Urothelium cell line (cell line): ENCODE results near the gene ABR.
"Not testable (repeated sequence)": the region's sequence is repeated elsewhere in the genome, so short reads cannot be mapped to it uniquely, and the experiment has no call there.

Source experiments
- DNase-seq: peaks from one replicate; pipeline ENCODE4 v3.0.0; 2011; ENCODE audit warnings: low spot score, mixed read lengths
- FAIRE-seq: peaks from 2 replicates; lab custom pipeline; 2011; peaks lifted over from hg19 to GRCh38; lab: Jason Lieb, UNC

The ABR gene

GRCh38 chr17:1073963-1074625 lies 105.7 kb downstream of the ABR start:
- FAIRE-seq: not testable (repeated sequence)

GRCh38 chr17:1073241-1073962 lies 106.4 kb downstream of the ABR start:
- DNase-seq: no peak
- no peak for FAIRE-seq

More at GRCh38 chr17:1073963-1074625, 105.7 kb downstream of the ABR start:
- not testable (repeated sequence) for DNase-seq

DNA sequence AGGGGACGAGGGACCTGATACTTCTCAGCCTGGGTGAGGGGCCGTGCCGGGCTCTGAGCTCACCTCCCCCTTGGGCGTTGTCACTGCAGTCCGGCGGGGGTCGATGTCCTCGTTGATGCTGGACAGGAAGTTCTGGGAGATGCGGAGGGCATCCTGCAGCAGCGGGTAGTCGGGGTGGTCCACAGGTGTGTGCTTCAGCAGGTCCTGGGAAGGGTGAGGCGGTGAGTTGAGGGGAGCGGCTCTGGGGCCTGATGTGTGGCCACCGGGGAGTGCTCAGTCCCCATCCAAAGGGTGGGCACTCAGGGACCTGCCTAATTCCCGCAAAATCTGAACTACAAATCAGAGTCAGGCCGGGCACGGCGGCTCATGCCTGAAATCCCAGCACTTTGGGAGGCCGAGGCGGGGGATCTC lies 107.2 kb downstream of the ABR start:
- no peak for FAIRE-seq
- DNase-seq: no peak

- DNase-seq (no peak), FAIRE-seq (no peak)
Observed at GRCh38 chr17:1071103-1071825, 108.5 kb downstream of the ABR start.

DNA sequence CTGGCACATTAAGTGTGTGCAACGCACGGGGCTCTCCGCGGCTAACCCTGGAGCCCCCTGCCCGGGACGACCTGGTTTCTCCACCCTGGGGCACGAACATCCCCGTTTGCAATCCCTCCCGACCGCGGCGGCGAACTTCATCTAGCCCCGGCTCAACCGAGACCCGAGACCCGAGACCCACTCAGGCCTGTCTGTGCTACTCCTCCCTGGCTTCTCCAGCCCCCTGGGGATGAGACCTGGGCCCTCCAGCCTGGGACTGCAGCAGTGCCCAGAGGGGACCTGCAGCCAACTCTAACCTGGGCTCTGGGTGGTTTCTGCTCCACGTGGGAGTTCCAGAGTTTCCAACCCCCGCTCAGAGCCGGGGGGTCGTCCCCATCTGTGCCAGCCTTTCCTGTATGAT lies 109.4 kb downstream of the ABR start:
- FAIRE-seq: no peak

DNA sequence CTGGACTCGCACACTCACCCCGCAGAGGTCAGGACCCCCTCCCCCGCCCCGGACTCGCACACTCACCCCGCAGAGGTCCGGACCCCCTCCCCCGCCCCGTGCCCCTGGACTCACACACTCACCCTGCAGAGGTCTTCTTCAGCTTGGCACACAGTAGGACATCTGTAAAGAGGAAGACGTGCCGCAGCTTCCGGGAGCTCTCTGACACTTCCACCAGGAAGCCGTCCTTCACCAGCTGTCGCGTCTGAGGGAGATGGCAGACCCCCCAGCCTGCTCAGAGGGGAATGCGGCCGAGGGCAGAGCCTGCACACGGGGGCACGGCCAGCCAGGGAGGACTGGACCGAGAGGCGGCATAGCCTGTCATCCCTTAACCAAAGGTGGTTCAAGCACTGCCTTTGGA lies 109.9 kb downstream of the ABR start:
- FAIRE-seq: no peak

More for the DNA sequence above, 109.4 kb downstream of the ABR start:
- DNase-seq: no peak

GRCh38 chr17:1068356-1068755 lies 111.4 kb downstream of the ABR start:
- DNase-seq (no peak), FAIRE-seq (no peak)

More for the DNA sequence above, 109.9 kb downstream of the ABR start:
- no peak for DNase-seq

DNA sequence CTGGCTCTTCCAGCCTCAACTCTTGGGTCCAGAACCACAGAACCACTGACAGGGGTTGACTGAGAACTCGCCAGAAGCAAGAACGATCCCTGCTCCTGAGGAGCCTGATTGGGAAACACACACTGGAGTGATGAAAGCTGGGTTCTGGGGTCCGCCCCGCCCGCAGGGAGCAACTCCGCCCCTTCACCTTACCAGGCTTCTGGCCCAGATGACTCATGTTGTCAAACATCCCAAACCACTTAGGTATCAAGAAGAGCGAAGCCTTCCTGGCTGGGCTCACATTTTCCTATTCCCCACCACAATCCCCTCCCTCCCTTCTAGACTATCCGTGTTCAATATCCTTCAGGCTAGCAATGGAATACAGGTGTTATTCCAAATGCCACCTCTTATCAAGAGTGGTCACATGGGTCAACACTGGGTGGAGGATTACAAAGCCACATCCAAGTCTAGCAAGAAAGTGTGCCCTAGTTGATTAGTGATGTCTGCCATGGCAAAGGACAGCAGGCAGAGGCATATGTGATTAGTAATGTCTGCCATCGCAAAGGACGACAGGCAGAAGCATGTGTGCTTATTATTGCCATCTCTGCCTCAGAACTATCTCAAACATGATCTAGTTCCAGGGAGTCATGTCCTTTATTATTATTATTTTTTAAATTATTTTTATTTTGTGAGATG lies 112.4 kb downstream of the ABR start:
- FAIRE-seq (no peak), DNase-seq (peak; percentile 12)

DNA sequence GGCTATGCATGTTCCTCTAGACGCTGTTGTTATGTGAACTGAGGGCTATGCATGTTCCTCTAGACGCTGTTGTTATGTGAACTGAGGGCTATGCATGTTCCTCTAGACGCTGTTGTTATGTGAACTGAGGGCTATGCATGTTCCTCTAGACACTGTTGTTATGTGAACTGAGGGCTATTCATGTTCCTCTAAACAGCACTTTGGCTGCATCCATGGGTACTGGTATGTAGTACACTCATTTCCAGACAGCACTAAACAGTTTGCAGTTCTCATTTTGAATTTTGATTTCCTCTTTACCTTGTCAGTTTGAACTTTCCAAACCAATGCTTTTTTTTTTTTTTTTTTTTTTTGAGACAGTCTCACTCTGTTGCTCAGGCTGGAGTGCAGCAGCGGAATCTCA lies 114.4 kb downstream of the ABR start:
- not testable (repeated sequence) for FAIRE-seq

DNA sequence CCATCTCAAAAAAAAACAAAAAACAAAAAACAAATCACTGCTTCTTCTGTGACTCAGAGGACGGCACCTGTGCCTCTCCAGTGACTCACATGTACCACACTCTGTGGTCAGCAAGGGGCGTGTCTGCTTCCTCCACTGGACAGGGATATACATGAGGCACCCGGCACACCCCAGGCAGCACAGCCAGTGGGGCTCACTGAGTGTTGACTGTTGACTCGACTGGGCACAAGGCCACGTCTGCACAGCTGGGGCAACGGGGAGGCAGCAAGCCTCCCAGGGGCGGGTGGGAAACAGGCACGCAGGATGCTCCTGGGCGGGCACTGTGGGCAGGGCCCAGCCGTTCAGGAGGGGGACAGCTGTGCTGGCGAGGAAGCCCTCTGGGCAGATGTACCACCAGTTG lies 118.8 kb downstream of the ABR start:
- DNase-seq (peak; percentile 94), FAIRE-seq (no peak)

More for the DNA sequence above, 114.4 kb downstream of the ABR start:
- DNase-seq: not testable (repeated sequence)

DNA sequence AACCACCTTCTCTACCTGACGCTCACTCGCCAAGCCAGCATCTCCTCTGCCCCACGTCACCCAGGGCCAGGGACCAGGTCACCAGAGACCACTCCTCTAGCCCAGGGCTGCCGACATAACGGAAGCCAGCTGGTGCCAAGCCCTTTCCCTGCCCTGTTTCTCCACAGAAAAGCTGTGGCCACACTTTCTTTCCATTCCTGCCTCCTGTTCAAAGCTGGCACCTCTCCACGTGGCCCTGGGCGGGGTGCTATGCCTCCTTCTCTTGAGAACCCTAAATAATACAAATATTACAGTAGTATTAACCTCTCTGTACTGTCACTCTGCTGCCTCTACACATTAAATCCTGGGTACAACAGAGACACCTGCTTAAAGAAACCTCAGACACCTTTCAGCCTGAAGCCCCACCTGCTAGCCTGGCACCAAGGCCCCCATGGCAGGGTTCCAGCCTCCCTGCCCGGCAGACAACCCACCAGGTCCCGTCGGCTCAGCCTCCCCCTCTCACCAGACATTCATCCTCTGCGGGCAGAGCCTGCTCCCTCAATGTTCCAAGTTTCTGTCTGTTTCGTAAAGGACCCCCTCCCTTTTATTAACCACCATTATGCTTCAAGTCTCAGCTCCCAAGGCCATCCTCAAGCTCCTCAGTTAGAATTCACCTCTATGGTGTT lies 120.5 kb downstream of the ABR start:
- FAIRE-seq (no peak), DNase-seq (no peak)

GRCh38 chr17:1058423-1059130 lies 121.2 kb downstream of the ABR start:
- no peak for FAIRE-seq
- peak; percentile 53 for DNase-seq

- DNase-seq: no peak
- FAIRE-seq: no peak
Observed at GRCh38 chr17:1056761-1057160, 123.0 kb downstream of the ABR start.

- FAIRE-seq: no peak
Observed at GRCh38 chr17:1055751-1056645, 123.8 kb downstream of the ABR start.

DNA sequence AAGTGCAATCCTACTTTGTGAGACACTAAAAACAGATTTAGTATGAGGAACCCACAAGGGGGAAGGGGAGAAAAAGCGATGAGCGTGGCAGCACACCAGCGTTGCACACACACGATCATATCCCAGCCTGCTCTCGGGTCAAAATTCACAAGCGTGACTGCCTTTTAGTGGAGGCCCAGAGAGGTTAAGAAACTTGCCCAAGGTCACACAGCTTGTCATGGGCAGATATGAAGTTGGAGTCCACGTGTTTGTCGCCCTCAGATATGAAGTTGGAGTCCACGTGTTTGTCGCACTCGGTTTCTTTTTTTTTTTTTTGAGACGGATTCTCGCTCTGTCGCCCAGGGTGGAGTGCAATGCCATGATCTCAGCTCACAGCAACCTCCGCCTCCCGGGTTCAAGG lies 124.5 kb downstream of the ABR start:
- DNase-seq (no peak), FAIRE-seq (no peak)

More at GRCh38 chr17:1055751-1056645, 123.8 kb downstream of the ABR start:
- DNase-seq: peak; percentile 42

DNA sequence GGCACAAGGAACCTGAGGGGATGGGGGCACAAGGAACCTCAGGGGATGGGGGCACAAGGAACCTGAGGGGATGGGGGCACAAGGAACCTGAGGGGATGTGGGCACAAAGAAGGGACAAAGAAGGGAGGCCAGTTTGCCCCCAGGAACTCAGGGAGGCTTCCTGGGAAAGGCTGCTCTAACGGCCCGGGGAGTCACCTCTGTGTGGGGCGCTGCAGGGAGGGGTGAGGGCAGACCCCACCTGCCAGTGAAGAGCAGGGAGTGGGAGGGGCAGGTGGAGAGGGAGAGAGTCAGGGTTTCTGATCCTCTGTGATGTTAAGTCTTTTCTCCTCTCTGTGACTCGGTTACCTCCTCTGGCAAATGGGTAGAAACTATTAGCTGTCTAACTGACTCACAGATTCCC lies 125.1 kb downstream of the ABR start:
- FAIRE-seq (no peak), DNase-seq (no peak)

GRCh38 chr17:1053661-1054360 lies 126.0 kb downstream of the ABR start:
- no peak for DNase-seq
- no peak for FAIRE-seq
